ENCODE measurements around the gene INSRR. TPM values are rescaled to one million over a fixed set of nuclear protein-coding genes. Genes with fewer than 3 reads are reported as not detected.

The INSRR gene
- total and polyA plus RNA-seq, 2 of the 4 experiments (the other 2 are of a cell fraction): not detected

DNA sequence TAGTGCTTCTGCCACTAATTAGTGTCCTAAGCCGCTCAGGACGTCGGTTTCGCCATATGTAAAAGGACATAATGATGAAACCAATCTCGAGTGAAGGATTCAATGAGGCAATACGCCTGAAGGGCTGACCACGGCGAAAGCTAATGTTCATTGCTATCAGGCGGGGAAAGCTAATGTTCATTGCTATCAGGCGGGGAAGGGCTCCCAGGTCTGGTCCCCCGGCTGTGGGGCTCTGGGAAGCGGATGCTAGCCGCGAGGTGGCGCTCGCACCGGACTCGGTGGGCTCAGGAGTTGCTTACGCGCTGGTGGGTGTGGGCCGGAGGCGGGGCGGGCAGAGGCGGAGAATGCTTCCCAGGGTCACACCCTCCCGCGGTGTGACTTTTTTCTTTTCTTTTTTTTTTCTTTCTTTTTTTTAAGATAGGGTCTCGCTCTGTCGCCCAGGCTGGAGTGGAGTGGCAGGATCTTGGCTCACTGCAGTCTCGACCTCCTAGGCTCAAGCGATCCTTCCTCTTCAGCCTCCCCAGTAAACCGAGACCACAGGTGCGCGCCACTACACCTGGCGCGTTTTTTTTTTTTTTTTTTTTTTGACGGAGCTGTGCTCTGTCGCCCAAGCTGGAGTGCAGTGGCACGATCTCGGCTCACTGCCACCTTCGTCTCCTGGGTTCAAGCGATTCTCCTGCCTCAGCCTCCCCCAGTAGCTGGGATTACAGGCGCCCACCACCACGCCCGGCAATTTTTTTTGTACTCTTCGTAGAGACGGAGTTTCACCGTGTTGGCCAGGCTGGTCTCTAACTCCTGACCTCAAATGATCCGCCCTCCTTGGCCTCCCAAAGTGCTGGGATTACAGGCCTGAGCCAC lies 33.5 kb upstream of the INSRR start:
- Histone ChIP-seq H2AFZ (replicated peaks; ENCODE audit: low read length, poor library complexity) (peak overlapping the region; percentile 91), H4K91ac (ENCODE audit: insufficient read depth, low read depth, low read length) (no peak overlapping the region; the same call in 1 of the 2 replicates), H3K79me1 (ENCODE audit: low read depth in 1 of 2, low read length in 2 of 2) (peaks cover 4 to 38% of the 10 kb centered on the region in 2 experiments), H2BK5ac (ENCODE audit: low read depth, low read length, poor library complexity, severe bottlenecking) (no peak overlapping the region), H3K4me1 (ENCODE audit: control insufficient read depth, insufficient read depth, low read length) (peaks cover 23% of the 10 kb centered on the region), H3K9me1 (ENCODE audit: insufficient read depth, low read length) (peaks cover 8% of the 10 kb centered on the region), H3K9ac (ENCODE audit: low read depth, low read length) (no peak overlapping the region), H2BK120ac (ENCODE audit: low read depth, low read length) (no peak overlapping the region; the same call in 1 of the 2 replicates), H4K20me1 (ENCODE audit: insufficient read depth, low read length) (peaks cover 2% of the 10 kb centered on the region; the same call in 1 of the 2 replicates), H3K4ac (ENCODE audit: low read depth, low read length) (peak overlapping the region; percentile 62), H3K9me3 (ENCODE audit: control insufficient read depth, insufficient read depth, low read length) (no peaks in the 10 kb centered on the region), H3K23ac (ENCODE audit: low read depth, low read length) (no peak overlapping the region), H3K4me2 (ENCODE audit: low read depth, low read length) (peak overlapping the region; percentile 61), H3K36me3 (ENCODE audit: control insufficient read depth, insufficient read depth, low read length) (no peaks in the 10 kb centered on the region), H3K14ac (replicated peaks; ENCODE audit: low read depth, low read length) (no peak overlapping the region; the same call in 1 of the 2 replicates), H4K8ac (ENCODE audit: low read depth in 2 of 2, low read length in 2 of 2) (peak overlapping the region in 1 of 2 experiments; percentile 53; a peak in 2 of 4 replicates), H3K27ac (ENCODE audit: insufficient read depth, low read length) (no peak overlapping the region; the same call in 1 of the 2 replicates), H3K4me3 (ENCODE audit: insufficient read depth, low read depth, low read length) (peak overlapping the region; percentile 16; the same call in 1 of the 2 replicates), H3K56ac (ENCODE audit: extremely low read depth, insufficient read depth, low read length) (no peak overlapping the region), H2BK20ac (ENCODE audit: low read depth, low read length) (0 out of 2 replicates have a peak overlapping the region, but pooled peaks have one; percentile 40), H3K18ac (ENCODE audit: low read depth, low read length) (no peak overlapping the region), H2AK9ac (replicated peaks; ENCODE audit: low read depth, low read length, poor library complexity) (peak overlapping the region; percentile 33), H4K5ac (ENCODE audit: low read depth, low read length) (no peak overlapping the region), H2AK5ac (ENCODE audit: low read depth, low read length) (0 out of 2 replicates have a peak overlapping the region, but pooled peaks have one; percentile 35), H3K27me3 (ENCODE audit: control insufficient read depth, insufficient read depth, low read length) (peaks cover 14% of the 10 kb centered on the region), H2BK15ac (ENCODE audit: low read depth, low read length) (no peak overlapping the region)
- no TSS peak for BruUV-seq (replicated peaks)
- ChIA-PET POLR2A (ENCODE audit: unreplicated experiment) (no interaction called here), CTCF (interaction anchor here (0.6 to 4.1 kb wide), 14 partner anchors 28 to 1445 kb away, joined by 3 to 24 read pairs (median 4); partner anchors contain the start of gene LRRC71)
- 15% methylated on average over 21 of the region's 48 CpGs; no CpG with 5 or more reads in 1 of the 2 experiments for WGBS, 2 experiments (ENCODE audit: extremely low coverage in 2 of 2, insufficient read length in 1 of 2)
- in situ Hi-C loops (cut with MboI; ENCODE audit: low sequenced_read_pairs) (loop anchor here (5.0 kb wide), 1 partner anchor 35 kb away; no protein-coding TSS in a partner anchor), dilution Hi-C loops (cut with HindIII; ENCODE audit: low sequenced_read_pairs, unreplicated experiment) (no loop called here), intact Hi-C loops (cut with micrococcal nuclease) (loop anchor here (1.0 kb wide), 1 partner anchor 28 kb away; the partner anchor contains the start of gene LRRC71)
- peak; percentile 67 for ATAC-seq (ENCODE audit: low read depth)
- TF ChIP-seq RAD21 (IDR thresholded peaks at IDR 0.05; ENCODE audit: low read length) (peak; percentile 76), POLR2A (IDR thresholded peaks at IDR 0.05; ENCODE audit: low read depth, low read length) (0 out of 2 replicates have a peak, but pooled peaks have one; percentile 26), CEBPB (IDR thresholded peaks at IDR 0.05; ENCODE audit: low read depth, low read length) (peak; percentile 55), MAZ (IDR thresholded peaks at IDR 0.05; ENCODE audit: borderline replicate concordance, low read depth, low read length) (peak; percentile 89), CTCF (conservative IDR thresholded peaks at IDR 0.05; ENCODE audit: low read depth, low read length) (peak; percentile 88), MAFK (IDR thresholded peaks at IDR 0.05; ENCODE audit: low read depth, low read length) (no peak), NFE2L2 (IDR thresholded peaks at IDR 0.05; ENCODE audit: low read depth, low read length) (no peak), SMC3 (IDR thresholded peaks at IDR 0.05; ENCODE audit: low read depth, low read length) (peak; percentile 92)
- DNase-seq: peak; percentile 85

Measured in IMR-90 (cell line).